Astrocyte (in vitro differentiated cells and primary cell): ENCODE results near the gene TTC23. TPM values are rescaled to one million over a fixed set of nuclear protein-coding genes. Genes with fewer than 3 reads are reported as not detected.

Experiments used
- DNase-seq: peaks from one replicate; pipeline ENCODE4 v3.0.0-alpha.2; 2010; ENCODE audit warnings: low read depth
- FAIRE-seq: peaks from 2 replicates; lab custom pipeline; 2011; peaks lifted over from hg19 to GRCh38; lab: Jason Lieb, UNC
- H2AFZ ChIP-seq: 2 replicates; pipeline ENCODE4 v1.6.0; 2012; ENCODE audit warnings: low read depth, low read length, inconsistent platforms
- H3K27ac ChIP-seq: 2 replicates; pipeline ENCODE4 v1.5.1; 2011; ENCODE audit warnings: low read depth, low read length, inconsistent platforms
- H3K27me3 ChIP-seq: 2 replicates; pipeline ENCODE4 v1.6.0; 2011; ENCODE audit warnings: low read length, inconsistent platforms; ENCODE audit not compliant: insufficient read depth
- H3K36me3 ChIP-seq: 2 replicates; pipeline ENCODE4 v1.5.1; 2011; ENCODE audit warnings: low read length, inconsistent platforms; ENCODE audit not compliant: insufficient read depth
- H3K4me1 ChIP-seq: 2 replicates; pipeline ENCODE4 v1.5.1; 2011; ENCODE audit warnings: low read length, inconsistent platforms; ENCODE audit not compliant: insufficient read depth
- H3K4me2 ChIP-seq: 2 replicates; pipeline ENCODE4 v1.6.0; 2012; ENCODE audit warnings: low read length, inconsistent platforms
- H3K4me3 ChIP-seq: 2 replicates; pipeline ENCODE4 v1.5.1; 2011; ENCODE audit warnings: low read depth, mild to moderate bottlenecking, low read length, inconsistent platforms; ENCODE audit not compliant: insufficient read depth
- H3K79me2 ChIP-seq: 2 replicates; pipeline ENCODE4 v1.6.0; 2012; ENCODE audit warnings: mild to moderate bottlenecking, low read length, inconsistent platforms; ENCODE audit not compliant: insufficient read depth
- H3K9ac ChIP-seq: 2 replicates; pipeline ENCODE4 v1.6.0; 2012; ENCODE audit warnings: mild to moderate bottlenecking, low read length, inconsistent platforms
- H3K9me3 ChIP-seq: 2 replicates; pipeline ENCODE4 v1.5.1; 2012; ENCODE audit warnings: low read depth, mild to moderate bottlenecking, low read length, inconsistent platforms; ENCODE audit not compliant: insufficient read depth
- H4K20me1 ChIP-seq: 2 replicates; pipeline ENCODE4 v1.6.0; 2012; ENCODE audit warnings: low read length, inconsistent platforms; ENCODE audit not compliant: insufficient read depth
- H3K27ac Mint-ChIP-seq: one replicate; pipeline ENCODE4 v1.8.0; 2021; ENCODE audit warnings: mild to moderate bottlenecking, mixed read lengths; ENCODE audit not compliant: unreplicated experiment
- H3K27me3 Mint-ChIP-seq: one replicate; pipeline ENCODE4 v1.8.0; 2021; ENCODE audit warnings: low read depth, mixed read lengths; ENCODE audit not compliant: unreplicated experiment
- H3K36me3 Mint-ChIP-seq: one replicate; pipeline ENCODE4 v1.8.0; 2021; ENCODE audit warnings: low read depth, mixed read lengths; ENCODE audit not compliant: unreplicated experiment
- H3K4me1 Mint-ChIP-seq: one replicate; pipeline ENCODE4 v1.8.0; 2021; ENCODE audit warnings: low read depth, mixed read lengths; ENCODE audit not compliant: unreplicated experiment
- H3K4me3 Mint-ChIP-seq: one replicate; pipeline ENCODE4 v1.8.0; 2021; ENCODE audit warnings: mild to moderate bottlenecking, moderate library complexity, mixed read lengths; ENCODE audit not compliant: unreplicated experiment
- H3K9me3 Mint-ChIP-seq: one replicate; pipeline ENCODE4 v1.8.0; 2021; ENCODE audit warnings: mild to moderate bottlenecking, mixed read lengths; ENCODE audit not compliant: unreplicated experiment
- CTCF ChIP-seq: IDR thresholded peaks from 2 replicates; pipeline ENCODE4 v1.5.1; 2011; ENCODE audit warnings: low read depth, mild to moderate bottlenecking, inconsistent platforms, low read length, moderate library complexity; ENCODE audit not compliant: insufficient read depth
- EZH2 ChIP-seq: IDR thresholded peaks from 2 replicates; pipeline ENCODE4 v1.6.1; 2012; ENCODE audit warnings: mild to moderate bottlenecking, low read length, inconsistent platforms; ENCODE audit not compliant: insufficient read depth
- total RNA-seq: library from RNA; stranded (reverse); gene quantifications from 2 replicates; pipeline ENCODE4 v1.2.1, GENCODE V29; 2021

TTC23 gene
- total RNA-seq, 1 donor from 2014 or later = 20.2 TPM

DNA sequence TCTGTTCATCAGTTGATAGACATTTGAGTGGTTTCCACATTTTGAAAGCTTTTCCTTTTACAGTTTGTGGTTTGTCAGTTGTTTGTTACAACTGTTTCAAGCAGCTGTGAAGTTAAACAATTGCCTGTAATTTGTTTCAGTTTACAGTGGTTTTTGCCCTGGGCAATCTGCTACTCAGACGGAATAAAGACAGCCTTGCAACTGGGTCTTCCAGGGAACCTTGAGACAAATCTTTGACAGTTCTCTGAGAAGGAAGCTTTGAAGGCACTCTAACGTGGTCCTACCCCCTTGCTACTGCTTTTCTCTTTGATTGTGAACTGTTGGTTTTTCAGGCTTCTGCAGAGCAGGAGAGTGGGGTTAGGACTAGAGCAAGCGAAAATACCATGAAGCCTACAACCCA lies 29.9 kb upstream of the TTC23 start:
- no peaks in the 10 kb centered on the region for H4K20me1 ChIP-seq
- no peak overlapping the region for H3K27ac ChIP-seq
- no peaks in the 10 kb centered on the region for H3K27me3 ChIP-seq
- no peak for DNase-seq
- H3K36me3 Mint-ChIP-seq = peaks cover 4% of the 10 kb centered on the region
- H3K27ac Mint-ChIP-seq = no peak overlapping the region
- H3K4me3 ChIP-seq = no peak overlapping the region
- no peak for FAIRE-seq
- no peaks in the 10 kb centered on the region for H3K27me3 Mint-ChIP-seq
- no peaks in the 10 kb centered on the region for H3K36me3 ChIP-seq
- H3K79me2 ChIP-seq = no peaks in the 10 kb centered on the region
- no peak overlapping the region for H2AFZ ChIP-seq
- no peak overlapping the region for H3K4me3 Mint-ChIP-seq
- H3K9me3 ChIP-seq = no peaks in the 10 kb centered on the region
- no peaks in the 10 kb centered on the region for H3K9me3 Mint-ChIP-seq
- no peaks in the 10 kb centered on the region for H3K4me1 ChIP-seq
- TF ChIP-seq EZH2 = no peak
- no peak for TF ChIP-seq CTCF
- H3K4me1 Mint-ChIP-seq = no peaks in the 10 kb centered on the region
- H3K4me2 ChIP-seq = no peak overlapping the region
- H3K9ac ChIP-seq = no peak overlapping the region

DNA sequence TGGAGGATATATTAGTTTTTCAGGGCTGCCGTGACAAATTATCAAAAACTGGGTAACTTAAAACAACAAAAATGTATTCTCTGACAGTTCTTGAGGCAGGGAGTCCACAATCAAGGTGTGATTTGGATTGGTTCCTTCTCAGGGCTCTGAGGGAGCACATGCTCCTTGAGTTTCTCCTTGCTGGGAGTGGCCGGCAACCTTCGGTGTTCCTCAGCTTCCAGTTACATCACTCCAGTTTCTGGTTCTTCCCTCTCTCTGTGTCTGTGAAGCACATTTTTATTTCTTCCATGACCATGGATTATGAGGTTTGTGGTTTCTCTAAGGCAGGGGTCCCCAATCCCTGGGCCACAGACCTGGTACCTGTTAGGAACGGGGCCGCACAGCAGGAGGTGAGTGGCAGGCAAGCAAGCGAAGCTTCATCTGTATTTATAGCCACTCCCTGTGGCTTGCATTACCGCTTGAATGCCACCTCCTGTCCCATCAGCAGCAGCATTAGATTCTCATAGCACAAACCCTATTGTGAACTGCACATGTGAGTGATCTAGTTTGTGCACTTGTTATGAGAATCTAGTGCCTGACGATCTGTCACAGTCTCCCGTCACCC lies 26.2 kb upstream of the TTC23 start:
- Histone ChIP-seq H3K79me2 (no peaks in the 10 kb centered on the region), H3K4me3 (no peak overlapping the region), H4K20me1 (peaks cover 2% of the 10 kb centered on the region), H2AFZ (no peak overlapping the region), H3K4me2 (no peak overlapping the region), H3K27me3 (no peaks in the 10 kb centered on the region), H3K9ac (no peak overlapping the region), H3K27ac (no peak overlapping the region), H3K4me1 (no peaks in the 10 kb centered on the region), H3K36me3 (no peaks in the 10 kb centered on the region), H3K9me3 (no peaks in the 10 kb centered on the region)
- Mint-ChIP-seq H3K4me1 (no peaks in the 10 kb centered on the region), H3K36me3 (peaks cover 4% of the 10 kb centered on the region), H3K27ac (no peak overlapping the region), H3K9me3 (no peaks in the 10 kb centered on the region), H3K27me3 (no peaks in the 10 kb centered on the region), H3K4me3 (no peak overlapping the region)
- TF ChIP-seq CTCF (no peak), EZH2 (no peak)
- FAIRE-seq (no peak), DNase-seq (no peak)

DNA sequence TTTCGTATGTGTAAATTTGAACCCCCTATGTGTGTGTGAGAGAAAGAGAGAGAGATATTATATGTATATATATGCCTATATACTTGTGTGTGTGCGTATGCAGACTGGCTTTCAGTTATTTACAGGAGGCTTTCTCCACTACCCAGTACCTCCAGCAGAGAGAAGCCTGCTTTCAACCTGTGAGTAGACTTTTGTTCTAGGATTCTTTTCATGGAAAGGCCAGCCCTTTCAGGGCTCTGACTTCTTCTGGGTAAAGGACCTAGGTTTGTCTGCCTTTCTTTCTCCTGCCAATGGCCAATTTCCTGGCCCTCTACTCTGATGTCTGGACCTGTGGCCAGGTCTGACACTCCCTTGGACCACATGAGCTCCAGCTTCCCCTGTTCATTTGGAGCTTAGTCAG lies 25.7 kb upstream of the TTC23 start:
- Mint-ChIP-seq H3K4me1 (no peaks in the 10 kb centered on the region), H3K9me3 (no peaks in the 10 kb centered on the region), H3K4me3 (no peak overlapping the region), H3K36me3 (peaks cover 4% of the 10 kb centered on the region), H3K27ac (no peak overlapping the region), H3K27me3 (no peaks in the 10 kb centered on the region)
- Histone ChIP-seq H3K36me3 (no peaks in the 10 kb centered on the region), H3K4me2 (no peak overlapping the region), H2AFZ (no peak overlapping the region), H3K27ac (no peak overlapping the region), H3K27me3 (no peaks in the 10 kb centered on the region), H3K79me2 (no peaks in the 10 kb centered on the region), H3K4me1 (no peaks in the 10 kb centered on the region), H3K9ac (no peak overlapping the region), H4K20me1 (peaks cover 2% of the 10 kb centered on the region), H3K9me3 (no peaks in the 10 kb centered on the region), H3K4me3 (no peak overlapping the region)
- no peak for FAIRE-seq
- DNase-seq = no peak
- TF ChIP-seq EZH2 (no peak), CTCF (no peak)
